Neural progenitor cell (in vitro differentiated cells): ENCODE results near the gene LAMA2. TPM values are rescaled to one million over a fixed set of nuclear protein-coding genes. Genes with fewer than 3 reads are reported as not detected.

Source experiments
- DNase-seq: peaks from one replicate; pipeline ENCODE4 v3.0.0-alpha.2; 2016; ENCODE audit warnings: low spot score
- H2AFZ ChIP-seq: fragments of 200-600 bp; sonication (generic); replicated peaks from 2 replicates; pipeline ENCODE4 v1.6.1; 2016; ENCODE audit warnings: antibody characterized with exemption
- H3F3A ChIP-seq: fragments of 200-600 bp; sonication (generic); 2 replicates; pipeline ENCODE4 v1.6.1; 2016; ENCODE audit warnings: antibody characterized with exemption, low read depth
- H3K27ac ChIP-seq: fragments of 200-600 bp; sonication (generic); 2 replicates; pipeline ENCODE4 v1.5.1; 2016; ENCODE audit warnings: mild to moderate bottlenecking
- H3K27me3 ChIP-seq: fragments of 200-600 bp; sonication (generic); 2 replicates; pipeline ENCODE4 v1.6.1; 2016; ENCODE audit warnings: mild to moderate bottlenecking, moderate library complexity
- H3K36me3 ChIP-seq: fragments of 200-600 bp; sonication (generic); 2 replicates; pipeline ENCODE4 v1.5.1; 2016
- H3K4me1 ChIP-seq: fragments of 200-600 bp; sonication (generic); 2 replicates; pipeline ENCODE4 v1.6.1; 2016; ENCODE audit warnings: mixed run types
- H3K4me2 ChIP-seq: fragments of 200-600 bp; sonication (generic); 2 replicates; pipeline ENCODE4 v1.6.1; 2016
- H3K4me3 ChIP-seq: fragments of 200-600 bp; sonication (generic); 2 replicates; pipeline ENCODE4 v1.5.1; 2016
- H3K79me2 ChIP-seq: fragments of 200-600 bp; sonication (generic); 2 replicates; pipeline ENCODE4 v1.6.1; 2016; ENCODE audit warnings: low read depth
- H3K9ac ChIP-seq: fragments of 200-600 bp; sonication (generic); 2 replicates; pipeline ENCODE4 v1.6.1; 2016
- H3K9me3 ChIP-seq: fragments of 200-600 bp; sonication (generic); 2 replicates; pipeline ENCODE4 v1.5.1; 2016; ENCODE audit warnings: low read depth
- H4K20me1 ChIP-seq: fragments of 200-600 bp; sonication (generic); 2 replicates; pipeline ENCODE4 v1.6.1; 2016; ENCODE audit warnings: low read depth
- H3K27ac Mint-ChIP-seq: 3 replicates; pipeline ENCODE4 v1.8.0; 2021; ENCODE audit warnings: mixed read lengths
- H3K27me3 Mint-ChIP-seq: 2 replicates; pipeline ENCODE4 v1.8.0; 2022; ENCODE audit warnings: low read depth, mild to moderate bottlenecking, inconsistent platforms, moderate library complexity, mixed read lengths; ENCODE audit not compliant: insufficient read depth
- H3K36me3 Mint-ChIP-seq: 3 replicates; pipeline ENCODE4 v1.8.0; 2021; ENCODE audit warnings: mixed read lengths
- H3K4me1 Mint-ChIP-seq: 3 replicates; pipeline ENCODE4 v1.8.0; 2021; ENCODE audit warnings: mixed read lengths
- H3K4me3 Mint-ChIP-seq: 3 replicates; pipeline ENCODE4 v1.8.0; 2021; ENCODE audit warnings: mild to moderate bottlenecking, moderate library complexity, mixed read lengths
- H3K9me3 Mint-ChIP-seq: 3 replicates; pipeline ENCODE4 v1.8.0; 2020; ENCODE audit warnings: mixed read lengths
- CTCF ChIP-seq: fragments of 200-600 bp; sonication (generic); IDR thresholded peaks from 2 replicates; pipeline ENCODE4 v1.5.1; 2017; ENCODE audit warnings: antibody characterized with exemption, mild to moderate bottlenecking
- EZH2 ChIP-seq: fragments of 200-600 bp; sonication (generic); IDR thresholded peaks from 2 replicates; pipeline ENCODE4 v1.6.1; 2017; ENCODE audit warnings: antibody characterized with exemption, mild to moderate bottlenecking, moderate library complexity
- EZH2phosphoT487 ChIP-seq: fragments of 200-600 bp; sonication (generic); IDR thresholded peaks from 2 replicates; pipeline ENCODE4 v1.6.1; 2017; ENCODE audit warnings: antibody characterized with exemption
- total RNA-seq: library from RNA; depleted of rRNA; stranded (reverse); fragments of >200 nt; gene quantifications from 2 replicates; pipeline ENCODE4 v1.2.3, GENCODE V29; 2015; ENCODE audit warnings: low replicate concordance

Gene LAMA2
- total RNA-seq, 1 donor from 2014 or later = 1.5 TPM

- peak; percentile 22 for DNase-seq
- no peak overlapping the region for H3K4me3 ChIP-seq
- no peaks in the 10 kb centered on the region for H3K9me3 Mint-ChIP-seq
- no peak overlapping the region for H3K4me2 ChIP-seq
- H3K27ac ChIP-seq = no peak overlapping the region
- H3F3A ChIP-seq = no peaks in the 10 kb centered on the region
- peak overlapping the region; percentile 65 for H2AFZ ChIP-seq
- no peak for TF ChIP-seq EZH2phosphoT487
- TF ChIP-seq CTCF = no peak
- no peak for TF ChIP-seq EZH2
- H3K36me3 Mint-ChIP-seq = no peaks in the 10 kb centered on the region
- H3K27me3 Mint-ChIP-seq = no peaks in the 10 kb centered on the region
- peaks cover 5% of the 10 kb centered on the region for H3K4me1 Mint-ChIP-seq
- no peaks in the 10 kb centered on the region for H3K36me3 ChIP-seq
- H3K4me3 Mint-ChIP-seq = no peak overlapping the region
- H3K27me3 ChIP-seq = no peaks in the 10 kb centered on the region
- no peaks in the 10 kb centered on the region for H3K79me2 ChIP-seq
- H3K9ac ChIP-seq = no peak overlapping the region
- peaks cover 4% of the 10 kb centered on the region for H3K4me1 ChIP-seq
- no peaks in the 10 kb centered on the region for H4K20me1 ChIP-seq
- no peak overlapping the region for H3K27ac Mint-ChIP-seq
- H3K9me3 ChIP-seq = no peaks in the 10 kb centered on the region
These were observed 592.7 kb downstream of the LAMA2 start for GRCh38 chr6:129475477-129476247.

GRCh38 chr6:129476248-129476564, 593.3 kb downstream of the LAMA2 start:
- no peak overlapping the region for H3K4me3 Mint-ChIP-seq
- peaks cover 4% of the 10 kb centered on the region for H3K4me1 ChIP-seq
- no peaks in the 10 kb centered on the region for H3K79me2 ChIP-seq
- H3K36me3 ChIP-seq = no peaks in the 10 kb centered on the region
- no peaks in the 10 kb centered on the region for H3K9me3 Mint-ChIP-seq
- H3K4me3 ChIP-seq = no peak overlapping the region
- H3K27ac ChIP-seq = no peak overlapping the region
- H3K36me3 Mint-ChIP-seq = no peaks in the 10 kb centered on the region
- H3K4me1 Mint-ChIP-seq = peaks cover 5% of the 10 kb centered on the region
- no peaks in the 10 kb centered on the region for H3K9me3 ChIP-seq
- no peak overlapping the region for H2AFZ ChIP-seq
- no peaks in the 10 kb centered on the region for H3K27me3 Mint-ChIP-seq
- no peak for DNase-seq
- no peaks in the 10 kb centered on the region for H3K27me3 ChIP-seq
- no peak overlapping the region for H3K27ac Mint-ChIP-seq
- no peaks in the 10 kb centered on the region for H4K20me1 ChIP-seq
- H3K4me2 ChIP-seq = no peak overlapping the region
- H3F3A ChIP-seq = no peaks in the 10 kb centered on the region
- TF ChIP-seq CTCF = no peak
- no peak for TF ChIP-seq EZH2phosphoT487
- TF ChIP-seq EZH2 = no peak
- H3K9ac ChIP-seq = no peak overlapping the region

GRCh38 chr6:129476810-129477209, 593.9 kb downstream of the LAMA2 start:
- no peak overlapping the region for H3K4me3 Mint-ChIP-seq
- H3K27ac Mint-ChIP-seq = no peak overlapping the region
- Histone ChIP-seq H3K36me3 (no peaks in the 10 kb centered on the region), H3F3A (no peaks in the 10 kb centered on the region), H3K9ac (no peak overlapping the region), H3K79me2 (no peaks in the 10 kb centered on the region), H3K27me3 (no peaks in the 10 kb centered on the region), H4K20me1 (no peaks in the 10 kb centered on the region), H3K4me1 (peaks cover 4% of the 10 kb centered on the region), H3K4me2 (no peak overlapping the region), H3K9me3 (no peaks in the 10 kb centered on the region), H2AFZ (no peak overlapping the region), H3K27ac (no peak overlapping the region), H3K4me3 (no peak overlapping the region)
- no peak for TF ChIP-seq EZH2phosphoT487
- no peak for TF ChIP-seq EZH2
- TF ChIP-seq CTCF = no peak
- no peaks in the 10 kb centered on the region for H3K9me3 Mint-ChIP-seq
- H3K4me1 Mint-ChIP-seq = peaks cover 5% of the 10 kb centered on the region
- no peaks in the 10 kb centered on the region for H3K27me3 Mint-ChIP-seq
- H3K36me3 Mint-ChIP-seq = no peaks in the 10 kb centered on the region
- DNase-seq = no peak
